ENCODE data around the gene KCNK4.

DNA sequence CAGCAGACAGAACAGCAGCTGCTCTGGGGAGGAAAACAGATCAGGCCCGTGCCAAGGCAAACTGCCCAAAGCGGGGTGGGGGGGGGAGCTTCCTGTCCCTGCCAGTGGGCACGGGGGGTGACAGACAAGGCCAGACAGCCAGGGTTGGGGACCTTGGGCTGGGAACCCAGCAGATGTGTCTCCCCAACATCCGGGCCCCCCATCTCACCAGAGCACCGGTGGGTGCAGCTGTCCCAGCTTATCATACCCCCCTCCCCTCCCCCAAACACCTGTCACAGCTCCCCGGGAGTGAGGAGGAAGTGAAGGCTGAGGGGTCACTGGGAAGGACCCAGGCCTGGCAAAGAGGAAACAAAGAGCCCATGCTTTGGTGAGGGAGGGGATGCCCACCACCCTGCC lies 45.7 kb upstream of the KCNK4 start:
- TF ChIP-seq POLR2A (IDR thresholded peaks at IDR 0.05) (no peak), EP300 (IDR thresholded peaks at IDR 0.05; ENCODE audit: low read depth) (no peak), POLR2AphosphoS5 (IDR thresholded peaks at IDR 0.05) (no peak)
- TF ChIP-seq, protein P1, sequence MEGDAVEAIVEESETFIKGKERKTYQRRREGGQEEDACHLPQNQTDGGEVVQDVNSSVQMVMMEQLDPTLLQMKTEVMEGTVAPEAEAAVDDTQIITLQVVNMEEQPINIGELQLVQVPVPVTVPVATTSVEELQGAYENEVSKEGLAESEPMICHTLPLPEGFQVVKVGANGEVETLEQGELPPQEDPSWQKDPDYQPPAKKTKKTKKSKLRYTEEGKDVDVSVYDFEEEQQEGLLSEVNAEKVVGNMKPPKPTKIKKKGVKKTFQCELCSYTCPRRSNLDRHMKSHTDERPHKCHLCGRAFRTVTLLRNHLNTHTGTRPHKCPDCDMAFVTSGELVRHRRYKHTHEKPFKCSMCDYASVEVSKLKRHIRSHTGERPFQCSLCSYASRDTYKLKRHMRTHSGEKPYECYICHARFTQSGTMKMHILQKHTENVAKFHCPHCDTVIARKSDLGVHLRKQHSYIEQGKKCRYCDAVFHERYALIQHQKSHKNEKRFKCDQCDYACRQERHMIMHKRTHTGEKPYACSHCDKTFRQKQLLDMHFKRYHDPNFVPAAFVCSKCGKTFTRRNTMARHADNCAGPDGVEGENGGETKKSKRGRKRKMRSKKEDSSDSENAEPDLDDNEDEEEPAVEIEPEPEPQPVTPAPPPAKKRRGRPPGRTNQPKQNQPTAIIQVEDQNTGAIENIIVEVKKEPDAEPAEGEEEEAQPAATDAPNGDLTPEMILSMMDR (IDR thresholded peaks at IDR 0.05), result no peak

Measured in transverse colon (tissue), 4 donors.